Nephron progenitor cell (in vitro differentiated cells): Measurements from ENCODE around the gene CDHR4.

ENCODE experiments used
- DNase-seq: peaks from one replicate; pipeline ENCODE4 v3.0.0; 2021
- H3K27ac Mint-ChIP-seq: 2 replicates; pipeline ENCODE4 v1.8.0; 2021; ENCODE audit warnings: mild to moderate bottlenecking, moderate library complexity, mixed read lengths
- H3K27me3 Mint-ChIP-seq: 2 replicates; pipeline ENCODE4 v1.8.0; 2021; ENCODE audit warnings: mild to moderate bottlenecking, low read depth, mixed read lengths; ENCODE audit not compliant: poor library complexity
- H3K36me3 Mint-ChIP-seq: 2 replicates; pipeline ENCODE4 v1.8.0; 2021; ENCODE audit warnings: low read depth, mixed read lengths
- H3K4me1 Mint-ChIP-seq: 2 replicates; pipeline ENCODE4 v1.8.0; 2021; ENCODE audit warnings: mixed read lengths
- H3K4me3 Mint-ChIP-seq: 2 replicates; pipeline ENCODE4 v1.8.0; 2021; ENCODE audit warnings: mild to moderate bottlenecking, moderate library complexity, mixed read lengths
- H3K9me3 Mint-ChIP-seq: 2 replicates; pipeline ENCODE4 v1.8.0; 2021; ENCODE audit warnings: mild to moderate bottlenecking, moderate library complexity, mixed read lengths
- CTCF ChIP-seq: fragments of 200-600 bp; sonication (generic); IDR thresholded peaks from 2 replicates; pipeline ENCODE4 v1.5.0; 2021; ENCODE audit warnings: antibody characterized with exemption

CDHR4 gene

GRCh38 chr3:49805367-49805782 lies 5.7 kb upstream of the CDHR4 start:
- Mint-ChIP-seq H3K36me3 (no peaks in the 10 kb centered on the region), H3K4me3 (peak overlapping the region; percentile 71), H3K9me3 (no peaks in the 10 kb centered on the region), H3K4me1 (peaks cover 72% of the 10 kb centered on the region), H3K27me3 (peaks cover 20% of the 10 kb centered on the region), H3K27ac (peak overlapping the region; percentile 80)
- no peak for DNase-seq
- no peak for TF ChIP-seq CTCF

- H3K27ac Mint-ChIP-seq: peak overlapping the region; percentile 93
- no peak for DNase-seq
- TF ChIP-seq CTCF: no peak
- H3K9me3 Mint-ChIP-seq: no peaks in the 10 kb centered on the region
- peaks cover 26% of the 10 kb centered on the region for H3K27me3 Mint-ChIP-seq
- H3K4me1 Mint-ChIP-seq: peaks cover 72% of the 10 kb centered on the region
- H3K4me3 Mint-ChIP-seq: peak overlapping the region; percentile 78
- no peaks in the 10 kb centered on the region for H3K36me3 Mint-ChIP-seq
These were observed 4.7 kb upstream of the CDHR4 start for GRCh38 chr3:49804141-49805041.

GRCh38 chr3:49803465-49804140 lies 3.9 kb upstream of the CDHR4 start:
- peaks cover 30% of the 10 kb centered on the region for H3K27me3 Mint-ChIP-seq
- peak overlapping the region; percentile 93 for H3K27ac Mint-ChIP-seq
- peak overlapping the region; percentile 78 for H3K4me3 Mint-ChIP-seq
- no peaks in the 10 kb centered on the region for H3K9me3 Mint-ChIP-seq
- peak; percentile 71 for DNase-seq
- no peak for TF ChIP-seq CTCF
- H3K4me1 Mint-ChIP-seq: peaks cover 66% of the 10 kb centered on the region
- no peaks in the 10 kb centered on the region for H3K36me3 Mint-ChIP-seq

GRCh38 chr3:49802719-49803464 lies 3.2 kb upstream of the CDHR4 start, which contains the start of gene INKA1:
TSS of gene INKA1 (plus strand) at chr3:49803261. CDS start at chr3:49803393, 132 bp downstream.
- no peaks in the 10 kb centered on the region for H3K36me3 Mint-ChIP-seq
- TF ChIP-seq CTCF: peak; percentile 82
- peak; percentile 88 for DNase-seq
- no peaks in the 10 kb centered on the region for H3K9me3 Mint-ChIP-seq
- H3K4me3 Mint-ChIP-seq: peak within 1 kb of the TSS; percentile 87
- H3K27ac Mint-ChIP-seq: peak within 1 kb of the TSS; percentile 93
- H3K27me3 Mint-ChIP-seq: peaks cover 30% of the 10 kb centered on the region
- H3K4me1 Mint-ChIP-seq: peaks cover 59% of the 10 kb centered on the region

- DNase-seq: no peak
- TF ChIP-seq CTCF: no peak
- Mint-ChIP-seq H3K4me3 (no peak overlapping the region), H3K4me1 (peaks cover 42% of the 10 kb centered on the region), H3K9me3 (no peaks in the 10 kb centered on the region), H3K36me3 (no peaks in the 10 kb centered on the region), H3K27ac (no peak overlapping the region), H3K27me3 (peaks cover 33% of the 10 kb centered on the region)
These were observed 1.5 kb upstream of the CDHR4 start for GRCh38 chr3:49801160-49801559.
